ENCODE measurements around the gene SFXN2. TPM values are rescaled to one million over a fixed set of nuclear protein-coding genes. Genes with fewer than 3 reads are reported as not detected.

Gene SFXN2
- total RNA-seq, 6 experiments from 2014 or later = 7.1 to 29.7 (median 16.5) TPM

DNA sequence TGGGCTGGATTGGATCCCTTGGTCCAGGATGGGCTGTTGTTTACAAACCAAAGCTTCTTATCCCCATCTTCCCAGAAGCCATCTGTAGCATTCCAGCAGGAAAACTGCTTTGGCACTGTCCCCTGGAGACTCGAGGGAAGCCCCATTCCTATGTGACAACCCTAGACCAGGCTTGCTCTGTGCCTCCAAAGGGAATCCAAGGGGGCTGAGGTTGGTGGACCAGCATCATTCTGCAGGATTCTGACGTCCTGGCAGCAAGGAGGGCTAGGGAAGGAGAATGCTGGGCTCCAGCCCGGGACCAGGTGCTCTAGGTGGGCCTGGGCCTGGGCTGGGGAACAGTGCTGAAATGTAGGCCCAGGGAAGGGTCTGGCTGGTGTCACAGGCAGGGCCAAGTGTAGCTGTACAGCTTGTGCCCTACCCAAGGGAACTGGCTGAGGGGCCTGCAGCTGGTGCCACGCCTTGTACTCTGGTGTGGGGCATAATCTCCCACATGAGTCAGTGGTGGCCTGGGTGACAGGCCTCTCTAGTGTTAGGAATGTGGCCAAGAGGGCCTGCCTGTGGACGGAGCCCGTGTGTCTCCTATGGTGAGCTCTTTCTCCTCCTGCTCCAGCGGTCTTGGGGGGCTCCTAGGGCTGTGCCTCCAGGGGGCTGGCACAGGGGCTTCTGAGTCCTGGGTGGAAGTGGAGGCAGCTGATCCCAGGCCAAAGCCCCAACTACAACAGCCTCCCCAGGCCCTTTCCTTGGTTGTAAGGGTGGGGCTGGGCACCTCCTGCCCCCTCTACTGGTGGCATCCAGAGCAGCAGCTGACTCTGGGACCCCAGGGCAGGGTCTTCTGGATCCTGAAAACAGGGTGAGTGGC, 45.0 kb upstream of the SFXN2 start:
- 92% methylated on average over 2 of the region's 7 CpGs for WGBS (ENCODE audit: insufficient coverage, low coverage, low lambda C conversion rate, missing lambda C conversion rate)
- intact Hi-C loops (cut with DNase I) = no loop called here
- peak in 1 of 3 donors; percentile 52 for DNase-seq
- peak in 1 of 4 donors; percentile 9 for ATAC-seq
- no peak overlapping the region for H3K27ac ChIP-seq
- no peaks in the 10 kb centered on the region for H3K9me3 ChIP-seq
- TF ChIP-seq, protein P1, sequence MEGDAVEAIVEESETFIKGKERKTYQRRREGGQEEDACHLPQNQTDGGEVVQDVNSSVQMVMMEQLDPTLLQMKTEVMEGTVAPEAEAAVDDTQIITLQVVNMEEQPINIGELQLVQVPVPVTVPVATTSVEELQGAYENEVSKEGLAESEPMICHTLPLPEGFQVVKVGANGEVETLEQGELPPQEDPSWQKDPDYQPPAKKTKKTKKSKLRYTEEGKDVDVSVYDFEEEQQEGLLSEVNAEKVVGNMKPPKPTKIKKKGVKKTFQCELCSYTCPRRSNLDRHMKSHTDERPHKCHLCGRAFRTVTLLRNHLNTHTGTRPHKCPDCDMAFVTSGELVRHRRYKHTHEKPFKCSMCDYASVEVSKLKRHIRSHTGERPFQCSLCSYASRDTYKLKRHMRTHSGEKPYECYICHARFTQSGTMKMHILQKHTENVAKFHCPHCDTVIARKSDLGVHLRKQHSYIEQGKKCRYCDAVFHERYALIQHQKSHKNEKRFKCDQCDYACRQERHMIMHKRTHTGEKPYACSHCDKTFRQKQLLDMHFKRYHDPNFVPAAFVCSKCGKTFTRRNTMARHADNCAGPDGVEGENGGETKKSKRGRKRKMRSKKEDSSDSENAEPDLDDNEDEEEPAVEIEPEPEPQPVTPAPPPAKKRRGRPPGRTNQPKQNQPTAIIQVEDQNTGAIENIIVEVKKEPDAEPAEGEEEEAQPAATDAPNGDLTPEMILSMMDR (IDR thresholded peaks at IDR 0.05) = peak; percentile 12 to 33 (median 24)
- no peak for TF ChIP-seq POLR2A (IDR thresholded peaks at IDR 0.05)
- no peaks in the 10 kb centered on the region for H3K36me3 ChIP-seq
- H3K4me3 ChIP-seq = no peak overlapping the region
- H3K4me1 ChIP-seq = no peaks in the 10 kb centered on the region
- no peaks in the 10 kb centered on the region for H3K27me3 ChIP-seq

DNA sequence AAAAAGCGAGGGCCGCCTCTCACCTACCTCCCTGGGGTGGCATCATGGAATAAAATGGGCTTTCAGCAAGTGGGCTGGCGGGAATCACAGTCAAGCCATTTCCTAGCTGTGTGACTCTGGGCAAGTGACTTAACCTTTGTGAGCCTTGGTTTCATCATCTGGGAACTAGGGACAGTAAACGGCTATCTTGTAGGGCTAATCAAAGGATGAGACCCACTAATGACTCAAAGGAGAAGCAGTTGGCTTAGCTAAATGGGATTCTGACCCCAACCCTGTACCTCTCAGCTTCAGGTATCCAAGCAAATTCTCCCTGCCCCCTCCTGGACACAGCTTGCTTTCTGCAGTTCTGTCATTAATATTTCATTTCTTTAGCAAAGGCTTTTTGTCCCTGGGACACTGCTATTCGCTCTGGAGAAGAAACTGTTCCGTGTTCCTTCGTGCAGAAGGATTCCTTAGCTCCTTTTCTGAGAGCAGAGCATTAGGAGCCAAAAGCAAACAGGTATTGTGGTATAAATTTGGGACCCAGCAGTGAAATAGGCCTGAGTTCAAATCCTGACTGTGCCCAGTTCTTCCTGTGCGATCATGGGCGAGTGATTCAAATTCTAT, 44.3 kb upstream of the SFXN2 start:
- peaks cover 0 to 5% (median 0%) of the 10 kb centered on the region in 4 donors for H3K4me1 ChIP-seq

DNA sequence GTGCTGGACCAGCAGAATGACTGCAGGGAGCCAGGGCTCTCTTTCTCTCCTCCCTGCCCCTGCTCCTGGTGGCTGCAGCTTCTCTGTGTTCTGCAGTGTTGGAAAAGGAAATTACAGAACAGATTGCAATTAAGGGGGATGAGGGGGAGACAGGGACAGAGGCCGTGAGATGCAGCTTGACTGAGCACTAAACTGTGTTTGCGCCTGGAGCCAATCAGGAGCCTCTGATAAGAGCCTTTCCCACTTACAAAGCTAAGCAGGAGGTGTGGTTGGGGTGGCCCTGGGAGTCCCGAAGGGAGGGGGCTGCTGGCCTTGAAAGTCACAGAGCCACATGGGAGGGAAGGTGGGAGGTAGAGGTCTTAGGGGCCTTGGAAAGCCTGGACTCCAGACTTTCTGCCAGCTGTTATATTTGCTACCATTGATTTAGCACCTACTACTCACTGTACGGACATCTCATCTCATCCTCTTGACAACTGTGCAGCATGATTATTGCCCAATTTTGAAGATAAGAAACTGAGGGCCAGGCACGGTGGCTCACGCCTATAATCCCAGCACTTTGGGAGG, 43.5 kb upstream of the SFXN2 start:
- whole genome bisulfite sequencing (ENCODE audit: insufficient coverage, low coverage, low lambda C conversion rate, missing lambda C conversion rate) = 71% methylated on average over 1 of the region's 6 CpGs
- DNase-seq = peak in 1 of 3 donors; percentile 41
- no peak for ATAC-seq
- no peak overlapping the region for H3K4me3 ChIP-seq
- H3K36me3 ChIP-seq = no peaks in the 10 kb centered on the region
- intact Hi-C loops (cut with DNase I) = no loop called here
- TF ChIP-seq, protein P1 (IDR thresholded peaks at IDR 0.05) = no peak
- TF ChIP-seq POLR2A (IDR thresholded peaks at IDR 0.05) = no peak
- H3K27me3 ChIP-seq = no peaks in the 10 kb centered on the region
- no peaks in the 10 kb centered on the region for H3K9me3 ChIP-seq
- H3K4me1 ChIP-seq = peaks cover 0 to 12% (median 0%) of the 10 kb centered on the region in 4 donors
- H3K27ac ChIP-seq = no peak overlapping the region

More for the DNA sequence above, 44.3 kb upstream of the SFXN2 start:
- Histone ChIP-seq H3K27ac (no peak overlapping the region), H3K4me3 (no peak overlapping the region), H3K9me3 (no peaks in the 10 kb centered on the region), H3K27me3 (no peaks in the 10 kb centered on the region), H3K36me3 (no peaks in the 10 kb centered on the region)
- ATAC-seq (no peak), DNase-seq (peak in 1 of 3 donors; percentile 46)
- WGBS (ENCODE audit: insufficient coverage, low coverage, low lambda C conversion rate, missing lambda C conversion rate) = 75% methylated on average over 5 of the region's 9 CpGs
- intact Hi-C loops (cut with DNase I) = no loop called here
- TF ChIP-seq, protein P1 (IDR thresholded peaks at IDR 0.05) = no peak

DNA sequence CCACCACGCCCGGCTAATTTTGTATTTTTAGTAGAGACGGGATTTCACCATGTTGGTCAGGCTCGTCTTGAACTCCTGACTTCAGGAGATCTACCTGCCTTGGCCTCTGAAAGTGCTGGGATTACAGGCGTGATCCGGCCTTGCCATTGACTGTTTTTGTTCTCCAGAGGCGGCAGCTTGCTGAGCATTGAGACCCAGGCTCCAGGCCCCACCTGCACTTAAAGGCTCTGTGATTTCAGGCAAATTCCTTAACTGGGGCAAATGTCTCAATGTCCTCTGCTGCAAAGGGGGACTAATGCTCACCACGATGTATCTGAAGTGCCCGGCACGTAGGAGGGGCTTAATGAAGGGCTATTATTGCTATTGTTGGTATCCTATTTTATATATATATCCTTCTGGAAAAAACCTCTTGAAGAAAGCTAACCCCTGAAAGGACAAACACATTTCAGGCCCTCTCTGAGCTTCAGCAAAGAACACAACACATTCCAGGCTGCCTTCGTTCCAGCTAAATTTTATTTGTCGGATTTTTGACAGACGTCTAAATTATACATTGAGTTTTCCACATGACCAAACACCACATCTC, 41.1 kb upstream of the SFXN2 start:
- no peaks in the 10 kb centered on the region for H3K36me3 ChIP-seq
- H3K27me3 ChIP-seq = no peaks in the 10 kb centered on the region
- no peak for TF ChIP-seq POLR2A (IDR thresholded peaks at IDR 0.05)
- TF ChIP-seq, protein P1 (IDR thresholded peaks at IDR 0.05) = no peak
- WGBS (ENCODE audit: insufficient coverage, low coverage, low lambda C conversion rate, missing lambda C conversion rate) = 60% methylated on average over 8 of the region's 13 CpGs
- peaks cover 0 to 20% (median 0%) of the 10 kb centered on the region in 4 donors for H3K4me1 ChIP-seq
- ATAC-seq (no peak), DNase-seq (no peak)
- intact Hi-C loops (cut with DNase I) = no loop called here
- peak overlapping the region in 1 of 3 donors; percentile 1 for H3K4me3 ChIP-seq
- peak overlapping the region in 2 of 3 donors; percentile 47 to 53 for H3K27ac ChIP-seq
- H3K9me3 ChIP-seq = no peaks in the 10 kb centered on the region

Data from right lobe of liver (tissue), 6 donors.